ENCODE results near the gene MRPL43. TPM values are rescaled to one million over a fixed set of nuclear protein-coding genes. Genes with fewer than 3 reads are reported as not detected.

The MRPL43 gene
- total and polyA plus RNA-seq, 9 donors: 56.6 to 126 (median 83.3) TPM

GRCh38 chr10:100966887-100967286 is 20.4 kb downstream of the MRPL43 start:
- WGBS, 3 donors: 56 to 64% (median 62%) methylated on average over 2 of the region's 2 CpGs
- intact Hi-C loops (cut with DNase I): loop anchor here in 1 of 4 donors (10.0 kb wide), 1 partner anchor 82 kb away; no protein-coding TSS in a partner anchor
- no peaks in the 10 kb centered on the region for H3K9me3 ChIP-seq
- H3K27ac ChIP-seq: no peak overlapping the region
- TF ChIP-seq POLR2A (IDR thresholded peaks at IDR 0.05): no peak
- TF ChIP-seq CTCF (IDR thresholded peaks at IDR 0.05): no peak
- no peak for TF ChIP-seq EP300 (IDR thresholded peaks at IDR 0.05)
- no peak for DNase-seq
- no peaks in the 10 kb centered on the region for H3K27me3 ChIP-seq
- H3K36me3 ChIP-seq: no peaks in the 10 kb centered on the region
- peaks cover 8% of the 10 kb centered on the region for H3K4me1 ChIP-seq (ENCODE audit: insufficient read depth)
- no peak overlapping the region for H3K4me3 ChIP-seq

- no peak for TF ChIP-seq EP300 (IDR thresholded peaks at IDR 0.05)
- TF ChIP-seq CTCF (IDR thresholded peaks at IDR 0.05): no peak
- TF ChIP-seq POLR2A (IDR thresholded peaks at IDR 0.05): no peak
- DNase-seq: no peak
- Histone ChIP-seq H3K27me3 (no peaks in the 10 kb centered on the region), H3K4me3 (no peak overlapping the region), H3K27ac (no peak overlapping the region), H3K36me3 (no peaks in the 10 kb centered on the region), H3K4me1 (ENCODE audit: insufficient read depth) (peaks cover 8% of the 10 kb centered on the region), H3K9me3 (no peaks in the 10 kb centered on the region)
- intact Hi-C loops (cut with DNase I): loop anchor here in 1 of 4 donors (10.0 kb wide), 1 partner anchor 81 kb away; no protein-coding TSS in a partner anchor
- WGBS, 3 donors: 50 to 68% (median 57%) methylated on average over 5 of the region's 5 CpGs
These were observed 21.5 kb downstream of the MRPL43 start for GRCh38 chr10:100965820-100966219.

GRCh38 chr10:100963826-100964225 is 23.5 kb downstream of the MRPL43 start:
- no peak overlapping the region for H3K27ac ChIP-seq

GRCh38 chr10:100962351-100963080 is 24.8 kb downstream of the MRPL43 start:
- 44 to 61% (median 48%) methylated on average over 4 of the region's 4 CpGs for WGBS, 3 donors
- TF ChIP-seq EP300 (IDR thresholded peaks at IDR 0.05): no peak
- TF ChIP-seq POLR2A (IDR thresholded peaks at IDR 0.05): no peak
- TF ChIP-seq CTCF (IDR thresholded peaks at IDR 0.05): no peak
- Histone ChIP-seq H3K4me1 (ENCODE audit: insufficient read depth) (no peaks in the 10 kb centered on the region), H3K27ac (no peak overlapping the region), H3K4me3 (no peak overlapping the region), H3K36me3 (no peaks in the 10 kb centered on the region), H3K9me3 (no peaks in the 10 kb centered on the region), H3K27me3 (no peaks in the 10 kb centered on the region)
- no peak for DNase-seq
- intact Hi-C loops (cut with DNase I): loop anchor here in 1 of 4 donors (10.0 kb wide), 1 partner anchor 78 kb away; no protein-coding TSS in a partner anchor

More at GRCh38 chr10:100963826-100964225, 23.5 kb downstream of the MRPL43 start:
- WGBS, 3 donors: 90 to 97% (median 96%) methylated on average over 1 of the region's 1 CpG
- Histone ChIP-seq H3K27me3 (no peaks in the 10 kb centered on the region), H3K4me3 (no peak overlapping the region), H3K9me3 (no peaks in the 10 kb centered on the region), H3K4me1 (ENCODE audit: insufficient read depth) (peaks cover under 1% of the 10 kb centered on the region), H3K36me3 (no peaks in the 10 kb centered on the region)
- no peak for DNase-seq
- TF ChIP-seq EP300 (IDR thresholded peaks at IDR 0.05) (no peak), POLR2A (IDR thresholded peaks at IDR 0.05) (no peak), CTCF (IDR thresholded peaks at IDR 0.05) (no peak)
- intact Hi-C loops (cut with DNase I): loop anchor here in 1 of 4 donors (10.0 kb wide), 1 partner anchor 79 kb away; no protein-coding TSS in a partner anchor

Measured in ovary (tissue), 9 donors.